ENCODE data around the gene BCHE.

DNA sequence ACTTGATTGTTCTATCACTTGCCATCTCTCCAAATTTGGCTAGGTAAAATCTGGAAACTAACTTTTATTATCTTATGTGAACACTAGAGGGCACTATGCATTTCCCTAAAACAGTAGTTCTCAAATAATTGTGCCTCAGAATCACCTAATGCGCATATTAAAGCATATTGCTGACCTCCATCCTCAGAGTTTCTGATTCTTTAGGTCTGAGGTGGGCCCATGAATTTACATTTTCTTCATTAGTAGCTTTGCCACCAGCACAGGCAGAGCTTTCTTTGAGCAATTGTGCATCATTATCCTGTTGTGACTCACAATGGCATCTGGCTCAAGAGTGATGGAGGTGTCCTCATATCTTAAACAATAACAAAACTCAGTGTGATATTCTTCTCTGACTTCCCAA lies 17.5 kb upstream of the BCHE start:
- TF ChIP-seq, protein P1, sequence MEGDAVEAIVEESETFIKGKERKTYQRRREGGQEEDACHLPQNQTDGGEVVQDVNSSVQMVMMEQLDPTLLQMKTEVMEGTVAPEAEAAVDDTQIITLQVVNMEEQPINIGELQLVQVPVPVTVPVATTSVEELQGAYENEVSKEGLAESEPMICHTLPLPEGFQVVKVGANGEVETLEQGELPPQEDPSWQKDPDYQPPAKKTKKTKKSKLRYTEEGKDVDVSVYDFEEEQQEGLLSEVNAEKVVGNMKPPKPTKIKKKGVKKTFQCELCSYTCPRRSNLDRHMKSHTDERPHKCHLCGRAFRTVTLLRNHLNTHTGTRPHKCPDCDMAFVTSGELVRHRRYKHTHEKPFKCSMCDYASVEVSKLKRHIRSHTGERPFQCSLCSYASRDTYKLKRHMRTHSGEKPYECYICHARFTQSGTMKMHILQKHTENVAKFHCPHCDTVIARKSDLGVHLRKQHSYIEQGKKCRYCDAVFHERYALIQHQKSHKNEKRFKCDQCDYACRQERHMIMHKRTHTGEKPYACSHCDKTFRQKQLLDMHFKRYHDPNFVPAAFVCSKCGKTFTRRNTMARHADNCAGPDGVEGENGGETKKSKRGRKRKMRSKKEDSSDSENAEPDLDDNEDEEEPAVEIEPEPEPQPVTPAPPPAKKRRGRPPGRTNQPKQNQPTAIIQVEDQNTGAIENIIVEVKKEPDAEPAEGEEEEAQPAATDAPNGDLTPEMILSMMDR (IDR thresholded peaks at IDR 0.05; ENCODE audit: poor library complexity): peak; percentile 67
- TF ChIP-seq EZH2phosphoT487 (IDR thresholded peaks at IDR 0.05; ENCODE audit: low read depth, severe bottlenecking, unreplicated experiment): no peak
- TF ChIP-seq EZH2 (IDR thresholded peaks at IDR 0.05; ENCODE audit: borderline replicate concordance): no peak

All from hepatocyte (in vitro differentiated cells).